Measurements from ENCODE around the gene BICDL2. TPM values are rescaled to one million over a fixed set of nuclear protein-coding genes. Genes with fewer than 3 reads are reported as not detected.

Gene BICDL2
- polyA plus RNA-seq, 1 of the 3 experiments (the other 2 are of a cell fraction), result not detected

DNA sequence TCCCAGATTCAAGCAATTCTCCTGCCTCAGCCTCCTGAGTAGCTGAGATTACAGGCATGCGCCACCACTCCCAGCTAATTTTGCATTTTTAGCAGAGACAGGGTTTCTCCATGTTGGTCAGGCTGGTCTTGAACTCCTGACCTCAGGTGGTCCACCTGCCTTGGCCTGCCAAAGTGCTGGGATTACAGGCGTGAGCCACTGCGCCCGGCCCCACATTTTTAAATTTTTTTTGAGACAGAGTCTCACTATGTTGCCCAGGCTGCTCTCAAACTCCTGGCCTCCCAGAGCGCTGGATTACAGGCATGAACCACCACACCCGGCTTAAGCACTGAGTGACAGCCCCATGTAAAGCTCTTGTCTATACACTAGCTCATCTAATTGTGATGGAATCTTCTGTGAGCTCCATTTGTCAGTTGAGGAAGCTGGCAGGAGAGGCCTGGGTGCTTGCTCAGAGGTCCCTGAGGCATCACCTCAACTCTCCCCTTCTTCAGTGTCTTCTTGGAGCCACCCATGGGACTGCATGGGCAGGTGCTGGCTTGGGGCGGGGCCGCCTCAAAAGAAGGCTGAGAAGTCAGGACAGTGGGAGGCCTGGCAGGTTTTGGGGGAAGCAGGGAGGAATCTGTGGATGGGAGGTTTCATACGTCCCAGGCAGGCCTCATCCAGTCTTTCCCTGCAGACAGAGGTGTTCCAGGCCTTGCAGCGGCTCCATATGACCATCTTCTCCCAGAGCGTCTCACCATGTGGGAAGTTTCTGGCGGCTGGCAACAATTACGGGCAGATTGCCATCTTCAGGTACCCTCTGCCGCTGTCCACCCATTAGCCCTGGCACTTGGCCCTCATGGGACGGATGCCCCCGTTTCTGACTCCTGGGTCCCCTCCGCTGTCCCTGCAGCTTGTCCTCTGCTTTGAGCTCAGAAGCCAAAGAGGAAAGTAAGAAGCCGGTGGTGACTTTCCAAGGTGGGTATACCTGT is 11.4 kb downstream of the BICDL2 start:
- CTCF ChIA-PET, result no interaction called here
- no peak for DNase-seq
- Histone ChIP-seq H2AFZ (ENCODE audit: low read depth) (no peak overlapping the region), H3K4me1 (ENCODE audit: control insufficient read depth in 1 of 2, insufficient read depth in 2 of 2, low read depth in 1 of 2, low read length in 1 of 2) (peaks cover 8 to 27% of the 10 kb centered on the region in 2 experiments; a peak in 3 of 4 replicates), H3K36me3 (replicated peaks in 1 of 2; ENCODE audit: control insufficient read depth in 1 of 2, insufficient read depth in 2 of 2, low read length in 1 of 2) (peaks cover 21 to 26% of the 10 kb centered on the region in 2 experiments), H3K27ac (ENCODE audit: low read depth in 2 of 2, low read length in 1 of 2) (no peak overlapping the region), H3K9ac (no peak overlapping the region), H3K9me3 (no peaks in the 10 kb centered on the region), H3K4me2 (no peak overlapping the region), H3K4me3 (ENCODE audit: low read depth in 2 of 2, low read length in 1 of 2) (no peak overlapping the region), H3K27me3 (ENCODE audit: insufficient read depth) (no peaks in the 10 kb centered on the region), H4K20me1 (ENCODE audit: insufficient read depth) (peaks cover 20% of the 10 kb centered on the region), H3K79me2 (ENCODE audit: insufficient read depth) (peaks cover 10% of the 10 kb centered on the region; the same call in 1 of the 2 replicates), H3F3A (replicated peaks; ENCODE audit: insufficient read depth) (peaks cover 56% of the 10 kb centered on the region), H3K9me2 (no peaks in the 10 kb centered on the region)
- POLR2A ChIA-PET, result interaction anchor here (0.7 kb wide), 1 partner anchor 109 kb away, joined by 3 read pairs; the partner anchor contains the start of gene ZNF213
- TF ChIP-seq FOXJ3 (CRISPR knock-in tag; IDR thresholded peaks at IDR 0.05), result no peak
- TF ChIP-seq SMC3 (IDR thresholded peaks at IDR 0.05; ENCODE audit: low read depth, low read length), result no peak
- no peak for TF ChIP-seq RFX5 (IDR thresholded peaks at IDR 0.05; ENCODE audit: low read length)
- TF ChIP-seq TAF1 (IDR thresholded peaks at IDR 0.05; ENCODE audit: borderline replicate concordance, low read depth, low read length), result no peak
- no peak for TF ChIP-seq TEAD4 (IDR thresholded peaks at IDR 0.05; ENCODE audit: borderline replicate concordance, insufficient read depth)
- no peak for TF ChIP-seq RCOR1 (IDR thresholded peaks at IDR 0.05; ENCODE audit: low read length)
- TF ChIP-seq, protein P1, sequence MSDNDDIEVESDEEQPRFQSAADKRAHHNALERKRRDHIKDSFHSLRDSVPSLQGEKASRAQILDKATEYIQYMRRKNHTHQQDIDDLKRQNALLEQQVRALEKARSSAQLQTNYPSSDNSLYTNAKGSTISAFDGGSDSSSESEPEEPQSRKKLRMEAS (IDR thresholded peaks at IDR 0.05; ENCODE audit: low read depth), result no peak
- no peak for TF ChIP-seq MEF2A (IDR thresholded peaks at IDR 0.05; ENCODE audit: borderline replicate concordance, low read depth)
- no peak for TF ChIP-seq YY1 (IDR thresholded peaks at IDR 0.05; ENCODE audit: low read depth)
- TF ChIP-seq GATA2 (CRISPR knock-in tag; IDR thresholded peaks at IDR 0.05), result no peak
- TF ChIP-seq, protein P2, sequence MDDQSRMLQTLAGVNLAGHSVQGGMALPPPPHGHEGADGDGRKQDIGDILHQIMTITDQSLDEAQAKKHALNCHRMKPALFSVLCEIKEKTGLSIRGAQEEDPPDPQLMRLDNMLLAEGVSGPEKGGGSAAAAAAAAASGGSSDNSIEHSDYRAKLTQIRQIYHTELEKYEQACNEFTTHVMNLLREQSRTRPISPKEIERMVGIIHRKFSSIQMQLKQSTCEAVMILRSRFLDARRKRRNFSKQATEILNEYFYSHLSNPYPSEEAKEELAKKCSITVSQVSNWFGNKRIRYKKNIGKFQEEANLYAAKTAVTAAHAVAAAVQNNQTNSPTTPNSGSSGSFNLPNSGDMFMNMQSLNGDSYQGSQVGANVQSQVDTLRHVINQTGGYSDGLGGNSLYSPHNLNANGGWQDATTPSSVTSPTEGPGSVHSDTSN (IDR thresholded peaks at IDR 0.05), result no peak
- no peak for TF ChIP-seq FOSL2 (IDR thresholded peaks at IDR 0.05; ENCODE audit: borderline replicate concordance, low read depth)
- TF ChIP-seq POLR2AphosphoS5 (IDR thresholded peaks at IDR 0.05; ENCODE audit: low read depth, low read length), result no peak
- no peak for TF ChIP-seq EP300 (IDR thresholded peaks at IDR 0.05; ENCODE audit: borderline replicate concordance in 1 of 2, low read depth in 1 of 2, low read length in 1 of 2)
- no peak for TF ChIP-seq ELF1 (IDR thresholded peaks at IDR 0.05)
- TF ChIP-seq RAD21 (IDR thresholded peaks at IDR 0.05; ENCODE audit: low read length), result no peak
- no peak for TF ChIP-seq EZH2phosphoT487 (IDR thresholded peaks at IDR 0.05; ENCODE audit: borderline replicate concordance, low read depth)
- no peak for TF ChIP-seq RXRA (IDR thresholded peaks at IDR 0.05; ENCODE audit: borderline replicate concordance, low read depth)
- no peak for TF ChIP-seq ZBTB33 (IDR thresholded peaks at IDR 0.05; ENCODE audit: borderline replicate concordance, low read depth)
- TF ChIP-seq IRF3 (IDR thresholded peaks at IDR 0.05; ENCODE audit: low read depth, low read length), result no peak
- WGBS (ENCODE audit: low lambda C conversion rate), result 91% methylated on average over 17 of the region's 18 CpGs

Measured in SK-N-SH (cell line).